Endothelial cell of umbilical vein (primary cell): ENCODE measurements around the gene MEGF10. TPM values are rescaled to one million over a fixed set of nuclear protein-coding genes. Genes with fewer than 3 reads are reported as not detected.

Source experiments
- BruUV-seq: library from RNA; stranded (reverse); fragments of 400-500 nt; replicated peaks from 2 replicates; lab custom pipeline; 2021; lab: Mats Ljungman, UMichigan
- CTCF ChIA-PET: fragments of 300-600, 350-600 bp; sonication (Branson Sonifier 250); formaldehyde crosslinking; loops from one replicate; lab custom pipeline; 2021; ENCODE audit warnings: antibody characterized with exemption, inconsistent platforms; lab: Charles Lee
- POLR2A ChIA-PET: fragments of 300-600, 350-600 bp; sonication (Branson Sonifier 250); formaldehyde crosslinking; loops from one replicate; lab custom pipeline; 2021; ENCODE audit warnings: antibody characterized with exemption, inconsistent platforms; lab: Charles Lee
- DNase-seq: peaks from one replicate; pipeline ENCODE4 v3.0.0-alpha.2; 2011; ENCODE audit warnings: low read depth, low spot score
- FAIRE-seq: peaks from 2 replicates; lab custom pipeline; 2011; peaks lifted over from hg19 to GRCh38; lab: Jason Lieb, UNC
- H2AFZ ChIP-seq: 2 replicates; pipeline ENCODE4 v1.6.0; 2012; ENCODE audit warnings: low read depth, low read length, control low read depth, inconsistent platforms
- H3K27ac ChIP-seq: 2 replicates; pipeline ENCODE4 v1.5.1; 2011; ENCODE audit warnings: low read depth, mild to moderate bottlenecking, control low read depth, low read length, moderate library complexity; ENCODE audit not compliant: insufficient read depth
- H3K27me3 ChIP-seq, 2 experiments: 2 replicates each; pipeline versions ENCODE4 v1.6.0 to v1.6.1; 2011; ENCODE audit warnings: low read length in 2 of 2, mixed read lengths in 1 of 2; ENCODE audit not compliant: control insufficient read depth in 2 of 2, insufficient read depth in 2 of 2
- H3K36me3 ChIP-seq, 2 experiments: 2 replicates in 1 of 2; 3 replicates in 1 of 2; pipeline ENCODE4 v1.5.1; 2011; ENCODE audit warnings: low read length in 2 of 2, mild to moderate bottlenecking in 1 of 2, moderate library complexity in 1 of 2; ENCODE audit not compliant: control insufficient read depth in 2 of 2, insufficient read depth in 2 of 2; ENCODE audit errors: extremely low read depth in 1 of 2
- H3K4me1 ChIP-seq: 3 replicates; pipeline ENCODE4 v1.5.1; 2011; ENCODE audit warnings: mild to moderate bottlenecking, low read length; ENCODE audit not compliant: control insufficient read depth, insufficient read depth; ENCODE audit errors: extremely low read depth
- H3K4me2 ChIP-seq: 2 replicates; pipeline ENCODE4 v1.6.1; 2011; ENCODE audit warnings: low read length, control low read depth, mixed read lengths; ENCODE audit not compliant: insufficient read depth
- H3K4me3 ChIP-seq, 3 experiments: fragments of 200-600 bp in 1 of 3; sonication (generic), shearing (Covaris generic) in 1 of 3; replicated peaks in 1 of 3; 2 replicates each; pipeline ENCODE4 v1.5.1; 2011 to 2016; ENCODE audit warnings: control low read depth in 3 of 3, low read length in 3 of 3, mild to moderate bottlenecking in 2 of 3, inconsistent platforms in 1 of 3, low read depth in 1 of 3, moderate library complexity in 1 of 3; ENCODE audit not compliant: insufficient read depth in 1 of 3
- H3K79me2 ChIP-seq: 2 replicates; pipeline ENCODE4 v1.6.0; 2012; ENCODE audit warnings: low read length, inconsistent platforms; ENCODE audit not compliant: control insufficient read depth, insufficient read depth
- H3K9ac ChIP-seq: replicated peaks from 2 replicates; pipeline ENCODE3; 2011; ENCODE audit warnings: low read length, control low read depth; ENCODE audit not compliant: insufficient read depth; ENCODE audit errors: extremely low read depth
- H3K9me1 ChIP-seq: replicated peaks from 3 replicates; pipeline ENCODE4 v1.6.0; 2011; ENCODE audit warnings: mild to moderate bottlenecking, low read length; ENCODE audit not compliant: control insufficient read depth, insufficient read depth; ENCODE audit errors: extremely low read depth
- H3K9me3 ChIP-seq: replicated peaks from 2 replicates; pipeline ENCODE4 v1.5.1; 2012; ENCODE audit warnings: low read length, inconsistent platforms; ENCODE audit not compliant: control insufficient read depth, insufficient read depth
- H4K20me1 ChIP-seq: replicated peaks from 2 replicates; pipeline ENCODE3; 2011; ENCODE audit warnings: mild to moderate bottlenecking, low read length; ENCODE audit not compliant: control insufficient read depth, insufficient read depth; ENCODE audit errors: extremely low read depth
- CTCF ChIP-seq, 2 donors: IDR thresholded peaks; 1 replicate in 1 of 2; 2 replicates in 1 of 2; pipeline ENCODE4 v1.5.1; 2011; ENCODE audit warnings: low read length in 2 of 2, mild to moderate bottlenecking in 2 of 2, moderate library complexity in 2 of 2, control low read depth in 1 of 2, inconsistent platforms in 1 of 2, low read depth in 1 of 2; ENCODE audit not compliant: insufficient read depth in 1 of 2; ENCODE audit errors: extremely low read depth in 1 of 2
- EZH2 ChIP-seq: IDR thresholded peaks from 2 replicates; pipeline ENCODE4 v1.6.1; 2012; ENCODE audit warnings: borderline replicate concordance, low read depth, mild to moderate bottlenecking, moderate library complexity, low read length, inconsistent platforms; ENCODE audit not compliant: severe bottlenecking
- FOS ChIP-seq: IDR thresholded peaks from 2 replicates; pipeline ENCODE4 v1.6.1; 2011; ENCODE audit warnings: mild to moderate bottlenecking, low read length, moderate library complexity, borderline replicate concordance; ENCODE audit not compliant: insufficient read depth
- JUN ChIP-seq: IDR thresholded peaks from 2 replicates; pipeline ENCODE4 v1.6.1; 2011; ENCODE audit warnings: borderline replicate concordance, low read depth; ENCODE audit not compliant: insufficient read length, insufficient read depth
- MAX ChIP-seq: IDR thresholded peaks from 2 replicates; pipeline ENCODE4 v1.6.1; 2011; ENCODE audit not compliant: insufficient read depth, insufficient read length
- MYC ChIP-seq: IDR thresholded peaks from one replicate; pipeline ENCODE4 v1.6.1; 2011; ENCODE audit warnings: mild to moderate bottlenecking, low read depth, low read length
- POLR2A ChIP-seq: IDR thresholded peaks from 2 replicates; pipeline ENCODE4 v1.6.1; 2012; ENCODE audit warnings: low read depth, mild to moderate bottlenecking, control low read depth, low read length
- dilution Hi-C: fragments of 300-500 bp; cut with MboI; formaldehyde crosslinking; loops from one replicate; pipeline ENCODE4 v1.15.0; 2019; ENCODE audit warnings: low sequenced_read_pairs; ENCODE audit not compliant: extremely low pct_ligation_motif_present
- intact Hi-C: fragments of 100-400 bp; cut with micrococcal nuclease; formaldehyde crosslinking; loops from one replicate; pipeline ENCODE4 v1.10.0; 2022
- polyA plus RNA-seq, 4 experiments: library from polyadenylated mRNA; depleted of rRNA in 3 of 4; stranded (reverse) in 3 of 4; unstranded in 1 of 4; fragments of >200 nt; gene quantifications; 2 replicates each; pipeline versions ENCODE4 v1.2.1 to v1.2.3, GENCODE V29; 2011 to 2012; ENCODE audit warnings: missing spikeins in 1 of 4
- total RNA-seq: library from RNA; stranded (reverse); gene quantifications from 2 replicates; pipeline ENCODE4 v1.2.3, GENCODE V29; 2021

MEGF10 gene
- total and polyA plus RNA-seq, 2 donors (not counting 3 experiments of a cell fraction or from before 2014, with no cell fraction given) = 0.30 to 1.00 TPM

DNA sequence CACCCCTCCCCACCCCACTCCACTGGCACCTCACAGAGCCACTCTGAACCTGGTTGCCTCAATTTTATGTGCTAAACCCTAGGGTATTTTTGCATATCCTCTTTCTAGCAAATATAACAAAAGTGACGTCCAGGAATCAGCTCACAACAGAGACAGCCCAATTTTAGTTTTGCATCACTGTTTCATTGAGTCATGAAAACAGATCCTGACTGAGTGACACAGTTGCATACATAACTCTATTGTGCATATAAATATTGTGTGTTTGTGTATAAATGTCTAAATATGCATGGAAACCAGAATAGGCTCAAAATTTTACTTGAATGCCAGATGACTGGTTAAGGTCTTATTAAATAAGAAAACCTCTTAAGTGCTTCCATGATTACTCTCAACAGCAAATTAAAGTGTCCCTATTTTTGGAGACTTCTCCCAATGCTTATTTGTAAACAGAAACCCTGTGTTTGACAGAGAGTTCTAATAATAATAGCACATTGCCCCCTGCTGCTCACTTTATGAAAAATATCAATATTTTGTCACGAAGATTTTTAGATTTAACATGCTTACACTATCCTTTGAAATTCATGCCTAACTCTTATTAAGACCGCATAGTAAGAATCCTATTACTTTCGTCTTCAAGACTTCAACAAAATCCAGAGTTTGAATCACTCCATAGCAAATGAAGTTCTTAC is 151.3 kb downstream of the MEGF10 start:
- no peaks in the 10 kb centered on the region for H3K9me1 ChIP-seq
- H3K4me2 ChIP-seq = no peak overlapping the region
- no peak overlapping the region for H3K27ac ChIP-seq
- peaks cover 6 to 18% of the 10 kb centered on the region in 2 experiments for H3K27me3 ChIP-seq
- no peak overlapping the region for H3K4me3 ChIP-seq
- FAIRE-seq (no peak), DNase-seq (peak; percentile 10)
- no peak overlapping the region for H3K9ac ChIP-seq
- H3K9me3 ChIP-seq = no peaks in the 10 kb centered on the region
- no peaks in the 10 kb centered on the region for H4K20me1 ChIP-seq
- TF ChIP-seq JUN = no peak
- no peak for TF ChIP-seq MAX
- TF ChIP-seq EZH2 = no peak
- no peak for TF ChIP-seq FOS
- TF ChIP-seq MYC = no peak
- H2AFZ ChIP-seq = no peak overlapping the region
- BruUV-seq = no TSS peak
- H3K36me3 ChIP-seq = no peaks in the 10 kb centered on the region
- dilution Hi-C loops = no loop called here
- CTCF ChIA-PET = interaction anchor here (1.0 to 1.7 kb wide), 9 partner anchors 9 to 784 kb away, joined by 3 to 6 read pairs (median 3); no protein-coding TSS in a partner anchor
- intact Hi-C loops = loop anchor here (1.0 to 10.0 kb wide), 4 partner anchors 152 to 786 kb away; partner anchors contain the start of gene MEGF10
- H3K4me1 ChIP-seq = no peaks in the 10 kb centered on the region
- POLR2A ChIA-PET = no interaction called here
- H3K79me2 ChIP-seq = no peaks in the 10 kb centered on the region

GRCh38 chr5:127444171-127444570 is 153.6 kb downstream of the MEGF10 start:
- ChIA-PET CTCF (interaction anchor here (1.2 to 1.7 kb wide), 3 partner anchors 10 to 672 kb away, joined by 3 to 6 read pairs (median 4); no protein-coding TSS in a partner anchor), POLR2A (no interaction called here)
- no peak for FAIRE-seq
- H3K4me3 ChIP-seq = no peak overlapping the region
- H3K9me1 ChIP-seq = no peaks in the 10 kb centered on the region
- no peak for TF ChIP-seq FOS
- no peak for TF ChIP-seq EZH2
- no peak for TF ChIP-seq MAX
- no peak for TF ChIP-seq MYC
- no peak for TF ChIP-seq CTCF (IDR thresholded peaks at IDR 0.05; ENCODE audit: extremely low read depth in 1 of 2, insufficient read depth in 1 of 2, low read depth in 1 of 2, low read length in 2 of 2)
- no peak for TF ChIP-seq POLR2A
- TF ChIP-seq JUN = no peak
- H2AFZ ChIP-seq = no peak overlapping the region
- H3K27me3 ChIP-seq = peaks cover 5 to 12% of the 10 kb centered on the region in 2 experiments
- no peak for DNase-seq
- H3K79me2 ChIP-seq = no peaks in the 10 kb centered on the region
- no peaks in the 10 kb centered on the region for H4K20me1 ChIP-seq
- no peak overlapping the region for H3K9ac ChIP-seq
- BruUV-seq = no TSS peak
- H3K27ac ChIP-seq = no peak overlapping the region
- H3K4me1 ChIP-seq = no peaks in the 10 kb centered on the region
- dilution Hi-C loops = no loop called here
- H3K36me3 ChIP-seq = no peaks in the 10 kb centered on the region
- no peaks in the 10 kb centered on the region for H3K9me3 ChIP-seq
- intact Hi-C loops = loop anchor here (10.0 kb wide), 1 partner anchor 259 kb away; no protein-coding TSS in a partner anchor
- H3K4me2 ChIP-seq = no peak overlapping the region
